Measurements from ENCODE around the gene SPR. TPM values are rescaled to one million over a fixed set of nuclear protein-coding genes. Genes with fewer than 3 reads are reported as not detected.

The SPR gene
- total and polyA plus RNA-seq, 2 of the 13 experiments (the other 11 are each of a cell fraction or from before 2014, with no cell fraction given): 34.0 to 96.0 TPM

DNA sequence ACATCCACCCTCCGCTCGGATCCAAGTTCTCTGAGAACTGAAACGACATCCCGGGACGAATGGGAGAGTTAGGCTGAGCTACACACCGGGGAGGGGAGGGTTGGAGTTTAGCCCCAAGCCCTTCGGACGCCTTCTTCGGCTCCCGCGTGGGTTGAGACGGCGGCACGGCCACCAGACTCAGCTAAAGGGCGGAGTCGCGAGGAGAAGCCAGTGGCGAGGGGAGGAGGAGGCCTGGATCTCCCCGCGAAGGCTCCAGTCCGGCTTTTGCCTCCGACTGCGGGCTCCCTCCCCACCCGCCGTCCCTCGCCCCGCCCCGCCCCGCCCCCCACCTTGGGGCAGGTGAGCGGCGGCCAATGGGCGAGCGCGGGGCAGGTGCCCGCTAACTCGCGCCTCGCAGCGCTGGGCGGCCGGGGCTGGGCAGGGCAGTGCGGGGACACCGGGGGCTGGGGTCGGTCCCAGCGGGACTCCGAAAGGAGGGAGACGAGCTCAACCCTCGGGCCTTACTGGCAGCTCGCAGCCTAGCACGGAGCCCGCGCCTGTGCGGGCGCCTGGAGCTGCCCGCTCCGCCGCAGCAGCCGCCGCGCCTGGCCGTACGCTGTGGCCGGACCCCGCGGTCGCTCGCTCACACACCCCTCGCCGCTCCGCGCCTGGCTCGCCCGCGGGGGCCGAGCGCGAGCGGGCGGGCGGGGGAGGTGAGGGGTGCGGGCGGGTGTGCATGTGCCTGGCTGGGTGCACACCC, 30.1 kb downstream of the SPR start, which contains the start of gene EMX1:
TSS of gene EMX1 (plus strand) at position 382 of the 739 bp plus-strand sequence. CDS start at position 716, 334 bp downstream.
- peak; percentile 60 for DNase-seq (ENCODE audit: low spot score)
- 0% methylated on average over 14 of the region's 82 CpGs for WGBS (ENCODE audit: low lambda C conversion rate)
- Histone ChIP-seq H3K9ac (ENCODE audit: insufficient read depth, low read depth, low read length) (peak within 1 kb of the TSS; percentile 62), H3K4me3 (replicated peaks in 1 of 3; ENCODE audit: insufficient read depth in 1 of 3, low read depth in 2 of 3, low read length in 3 of 3) (peak within 1 kb of the TSS; percentile 64 to 83 (median 69)), H3K27ac (ENCODE audit: extremely low read length, insufficient read depth, low read length) (peak within 1 kb of the TSS; percentile 12), H2AFZ (ENCODE audit: low read length) (peak within 1 kb of the TSS; percentile 78), H3K79me2 (ENCODE audit: insufficient read depth, low read length) (no peaks in the 10 kb centered on the region), H3K36me3 (replicated peaks in 1 of 2; ENCODE audit: control insufficient read depth in 1 of 2, insufficient read depth in 2 of 2, low read length in 2 of 2) (no peaks in the 10 kb centered on the region), H3K4me1 (ENCODE audit: insufficient read depth, low read length) (peaks cover 41% of the 10 kb centered on the region), H3K27me3 (ENCODE audit: control insufficient read depth in 1 of 2, insufficient read depth in 2 of 2, low read length in 2 of 2) (peaks cover 15 to 85% of the 10 kb centered on the region in 2 experiments), H3K9me3 (ENCODE audit: low read length) (no peaks in the 10 kb centered on the region), H4K20me1 (ENCODE audit: insufficient read depth, low read length) (no peaks in the 10 kb centered on the region; the same call in 1 of the 2 replicates), H3K4me2 (ENCODE audit: low read depth, low read length) (peak within 1 kb of the TSS; percentile 100)
- POLR2A ChIA-PET: interaction anchor here (0.6 to 3.0 kb wide), 5 partner anchors 23 to 57 kb away, joined by 3 to 13 read pairs (median 5); partner anchors contain the start of gene SPR
- FAIRE-seq: no peak
- ATAC-seq: peak; percentile 62
- in situ Hi-C loops (cut with HindIII; ENCODE audit: extremely low pct_ligation_motif_present, low pct_unique_long_range_greater_than_20kb): no loop called here
- CTCF ChIA-PET (ENCODE audit: low intra/inter-chr PET ratio, low total read pairs): interaction anchor here (1.2 kb wide), 1 partner anchor 30 kb away, joined by 3 read pairs; the partner anchor contains the start of gene SPR
- intact Hi-C loops (cut with micrococcal nuclease; ENCODE audit: unreplicated experiment): loop anchor here (1.0 kb wide), 1 partner anchor 30 kb away; the partner anchor contains the start of gene SPR
- BruUV-seq (replicated peaks): no TSS peak
- TF ChIP-seq ZBTB42 (CRISPR knock-in tag; IDR thresholded peaks at IDR 0.05) (no peak), ZIK1 (CRISPR knock-in tag; IDR thresholded peaks at IDR 0.05; ENCODE audit: borderline replicate concordance, low read depth) (0 out of 2 replicates have a peak, but pooled peaks have one; percentile 44), ZNF543 (CRISPR knock-in tag; IDR thresholded peaks at IDR 0.05) (no peak), NFYB (CRISPR knock-in tag; IDR thresholded peaks at IDR 0.05) (peak; percentile 71), ZNF766 (CRISPR knock-in tag; IDR thresholded peaks at IDR 0.05; ENCODE audit: borderline replicate concordance) (no peak), BCL6 (CRISPR knock-in tag; IDR thresholded peaks at IDR 0.05) (0 out of 2 replicates have a peak, but pooled peaks have one; percentile 21), ZNF891 (CRISPR knock-in tag; IDR thresholded peaks at IDR 0.05) (peak; percentile 44; the same call in 1 of the 2 replicates), ZNF235 (CRISPR knock-in tag; IDR thresholded peaks at IDR 0.05; ENCODE audit: borderline replicate concordance) (peak; percentile 25; the same call in 1 of the 2 replicates)
- TF ChIP-seq, protein P1, sequence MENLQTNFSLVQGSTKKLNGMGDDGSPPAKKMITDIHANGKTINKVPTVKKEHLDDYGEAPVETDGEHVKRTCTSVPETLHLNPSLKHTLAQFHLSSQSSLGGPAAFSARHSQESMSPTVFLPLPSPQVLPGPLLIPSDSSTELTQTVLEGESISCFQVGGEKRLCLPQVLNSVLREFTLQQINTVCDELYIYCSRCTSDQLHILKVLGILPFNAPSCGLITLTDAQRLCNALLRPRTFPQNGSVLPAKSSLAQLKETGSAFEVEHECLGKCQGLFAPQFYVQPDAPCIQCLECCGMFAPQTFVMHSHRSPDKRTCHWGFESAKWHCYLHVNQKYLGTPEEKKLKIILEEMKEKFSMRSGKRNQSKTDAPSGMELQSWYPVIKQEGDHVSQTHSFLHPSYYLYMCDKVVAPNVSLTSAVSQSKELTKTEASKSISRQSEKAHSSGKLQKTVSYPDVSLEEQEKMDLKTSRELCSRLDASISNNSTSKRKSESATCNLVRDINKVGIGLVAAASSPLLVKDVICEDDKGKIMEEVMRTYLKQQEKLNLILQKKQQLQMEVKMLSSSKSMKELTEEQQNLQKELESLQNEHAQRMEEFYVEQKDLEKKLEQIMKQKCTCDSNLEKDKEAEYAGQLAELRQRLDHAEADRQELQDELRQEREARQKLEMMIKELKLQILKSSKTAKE (CRISPR knock-in tag; IDR thresholded peaks at IDR 0.05; ENCODE audit: borderline replicate concordance): peak; percentile 28; the same call in 1 of the 2 replicates
- TF ChIP-seq, protein P2, sequence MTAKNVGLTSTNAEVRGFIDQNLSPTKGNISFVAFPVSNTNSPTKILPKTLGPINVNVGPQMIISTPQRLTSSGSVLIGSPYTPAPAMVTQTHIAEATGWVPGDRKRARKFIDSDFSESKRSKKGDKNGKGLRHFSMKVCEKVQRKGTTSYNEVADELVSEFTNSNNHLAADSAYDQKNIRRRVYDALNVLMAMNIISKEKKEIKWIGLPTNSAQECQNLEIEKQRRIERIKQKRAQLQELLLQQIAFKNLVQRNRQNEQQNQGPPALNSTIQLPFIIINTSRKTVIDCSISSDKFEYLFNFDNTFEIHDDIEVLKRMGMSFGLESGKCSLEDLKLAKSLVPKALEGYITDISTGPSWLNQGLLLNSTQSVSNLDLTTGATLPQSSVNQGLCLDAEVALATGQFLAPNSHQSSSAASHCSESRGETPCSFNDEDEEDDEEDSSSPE (CRISPR knock-in tag; IDR thresholded peaks at IDR 0.05): peak; percentile 59
- TF ChIP-seq, protein P3, sequence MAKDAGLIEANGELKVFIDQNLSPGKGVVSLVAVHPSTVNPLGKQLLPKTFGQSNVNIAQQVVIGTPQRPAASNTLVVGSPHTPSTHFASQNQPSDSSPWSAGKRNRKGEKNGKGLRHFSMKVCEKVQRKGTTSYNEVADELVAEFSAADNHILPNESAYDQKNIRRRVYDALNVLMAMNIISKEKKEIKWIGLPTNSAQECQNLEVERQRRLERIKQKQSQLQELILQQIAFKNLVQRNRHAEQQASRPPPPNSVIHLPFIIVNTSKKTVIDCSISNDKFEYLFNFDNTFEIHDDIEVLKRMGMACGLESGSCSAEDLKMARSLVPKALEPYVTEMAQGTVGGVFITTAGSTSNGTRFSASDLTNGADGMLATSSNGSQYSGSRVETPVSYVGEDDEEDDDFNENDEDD (CRISPR knock-in tag; IDR thresholded peaks at IDR 0.05; ENCODE audit: borderline replicate concordance): peak; percentile 82; the same call in 1 of the 2 replicates
- TF ChIP-seq, protein P4, sequence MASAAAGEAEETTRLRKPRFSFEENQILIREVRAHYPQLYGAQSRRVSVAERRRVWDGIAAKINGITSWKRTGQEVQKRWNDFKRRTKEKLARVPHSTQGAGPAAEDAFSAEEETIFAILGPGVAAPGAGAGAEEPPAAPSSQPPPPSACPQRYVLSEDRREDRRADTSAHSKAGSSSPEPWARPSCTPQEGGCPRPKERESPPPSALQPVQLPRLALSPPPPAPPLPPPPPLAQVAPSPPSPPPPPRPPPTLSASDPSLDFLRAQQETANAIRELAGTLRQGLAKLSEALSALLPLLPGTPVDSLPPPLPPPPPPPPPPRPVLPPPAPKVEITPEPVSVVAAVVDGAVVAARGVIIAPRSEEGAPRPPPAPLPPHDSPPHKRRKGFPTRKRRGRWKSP (CRISPR knock-in tag; IDR thresholded peaks at IDR 0.05): peak; percentile 79
- TF ChIP-seq, protein P5, sequence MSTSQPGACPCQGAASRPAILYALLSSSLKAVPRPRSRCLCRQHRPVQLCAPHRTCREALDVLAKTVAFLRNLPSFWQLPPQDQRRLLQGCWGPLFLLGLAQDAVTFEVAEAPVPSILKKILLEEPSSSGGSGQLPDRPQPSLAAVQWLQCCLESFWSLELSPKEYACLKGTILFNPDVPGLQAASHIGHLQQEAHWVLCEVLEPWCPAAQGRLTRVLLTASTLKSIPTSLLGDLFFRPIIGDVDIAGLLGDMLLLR (CRISPR knock-in tag; IDR thresholded peaks at IDR 0.05): 0 out of 2 replicates have a peak, but pooled peaks have one; percentile 29
- TF ChIP-seq, protein P6, sequence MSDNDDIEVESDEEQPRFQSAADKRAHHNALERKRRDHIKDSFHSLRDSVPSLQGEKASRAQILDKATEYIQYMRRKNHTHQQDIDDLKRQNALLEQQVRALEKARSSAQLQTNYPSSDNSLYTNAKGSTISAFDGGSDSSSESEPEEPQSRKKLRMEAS (IDR thresholded peaks at IDR 0.05): peak; percentile 85
